ENCODE data around the gene WHRN.

GRCh38 chr9:114370251-114370967 lies 134.9 kb downstream of the WHRN start:
- no peak for TF ChIP-seq REST (IDR thresholded peaks at IDR 0.05; ENCODE audit: insufficient replicate concordance, low read depth)
- no peak for TF ChIP-seq CTCF (IDR thresholded peaks at IDR 0.05; ENCODE audit: insufficient read depth, low read length)
- no peak for TF ChIP-seq POLR2AphosphoS5 (IDR thresholded peaks at IDR 0.05; ENCODE audit: low read depth)
- no peak for TF ChIP-seq GABPA (IDR thresholded peaks at IDR 0.05; ENCODE audit: low read depth)
